HCT116 (cell line): ENCODE results near the gene YARS2. TPM values are rescaled to one million over a fixed set of nuclear protein-coding genes. Genes with fewer than 3 reads are reported as not detected.
"Not testable (repeated sequence)": the region's sequence is repeated elsewhere in the genome, so short reads cannot be mapped to it uniquely, and the experiment has no call there.

Experiments used
- ATAC-seq: fragments of 200-7000 bp; cut with Tn5 transposase; 2 replicates; pipeline ENCODE4 v1.9.1; 2020; ENCODE audit warnings: mild to moderate bottlenecking, moderate library complexity
- BruUV-seq: library from RNA; stranded (reverse); fragments of 400-500 nt; replicated peaks from 2 replicates; lab custom pipeline; 2021; lab: Mats Ljungman, UMichigan
- CTCF ChIA-PET: fragments of 300-600 bp; sonication (Branson Sonifier 250); formaldehyde crosslinking; loops from one replicate; lab custom pipeline; 2021; ENCODE audit warnings: antibody characterized with exemption; lab: Charles Lee
- POLR2A ChIA-PET: fragments of 300-600, 350-600 bp; sonication (Branson Sonifier 250); formaldehyde crosslinking; loops from one replicate; lab custom pipeline; 2021; ENCODE audit warnings: antibody characterized with exemption; lab: Charles Lee
- RAD21 ChIA-PET, 2 experiments: fragments of 300-600 bp; sonication (Branson Sonifier 250); formaldehyde crosslinking; loops; one replicate each; lab custom pipeline; 2023; ENCODE audit warnings: low total read pairs in 2 of 2; ENCODE audit not compliant: uncharacterized antibody in 2 of 2, unreplicated experiment in 2 of 2, low non-redundant PET in 1 of 2; lab: Charles Lee
- DNase-seq: peaks from one replicate; pipeline ENCODE4 v3.0.0-alpha.2; 2010; ENCODE audit warnings: low read depth, low spot score
- H2AFZ ChIP-seq: fragments of 200-600 bp; shearing (Covaris generic), sonication (generic); 2 replicates; pipeline ENCODE4 v1.6.1; 2017; ENCODE audit warnings: low read depth, mixed run types, mixed read lengths, antibody characterized with exemption, low read length; ENCODE audit not compliant: poor library complexity, severe bottlenecking
- H3K27ac ChIP-seq: 2 replicates; pipeline ENCODE4 v1.5.1; 2012; ENCODE audit warnings: low read depth, low read length
- H3K27me3 ChIP-seq: fragments of 200-600 bp; sonication (generic); 2 replicates; pipeline ENCODE4 v1.6.1; 2016; ENCODE audit warnings: mixed run types, low read length, mixed read lengths; ENCODE audit not compliant: insufficient read depth
- H3K36me3 ChIP-seq, 2 experiments: fragments of 200-500 bp in 1 of 2; fragments of 200-600 bp in 1 of 2; sonication (Bioruptor generic) in 1 of 2; sonication (generic) in 1 of 2; 2 replicates each; pipeline versions ENCODE4 v1.5.1 to v1.6.1; 2014 to 2016; ENCODE audit warnings: low read length in 2 of 2, inconsistent platforms in 1 of 2, mixed read lengths in 1 of 2, mixed run types in 1 of 2; ENCODE audit not compliant: insufficient read depth in 2 of 2, control insufficient read depth in 1 of 2
- H3K4me1 ChIP-seq, 2 experiments: fragments of 200-600 bp in 1 of 2; sonication (generic) in 1 of 2; 2 replicates each; pipeline versions ENCODE4 v1.5.1 to v1.6.1; 2012 to 2017; ENCODE audit warnings: low read length in 2 of 2, inconsistent platforms in 1 of 2, mild to moderate bottlenecking in 1 of 2, mixed read lengths in 1 of 2, mixed run types in 1 of 2, moderate library complexity in 1 of 2; ENCODE audit not compliant: insufficient read depth in 2 of 2, control insufficient read depth in 1 of 2
- H3K4me2 ChIP-seq: fragments of 200-600 bp; sonication (generic); 2 replicates; pipeline ENCODE4 v1.6.1; 2017; ENCODE audit warnings: mixed run types, low read length, mixed read lengths
- H3K4me3 ChIP-seq, 2 experiments: fragments of 200-600 bp in 1 of 2; sonication (generic) in 1 of 2; replicated peaks in 1 of 2; 2 replicates each; pipeline ENCODE4 v1.5.1; 2011 to 2016; ENCODE audit warnings: low read length in 2 of 2, control low read depth in 1 of 2, low read depth in 1 of 2, mild to moderate bottlenecking in 1 of 2, mixed read lengths in 1 of 2, mixed run types in 1 of 2
- H3K79me2 ChIP-seq: fragments of 200-600 bp; sonication (generic); 2 replicates; pipeline ENCODE4 v1.6.1; 2017; ENCODE audit warnings: mild to moderate bottlenecking, mixed run types, low read length, moderate library complexity, mixed read lengths; ENCODE audit not compliant: insufficient read depth
- H3K9ac ChIP-seq: fragments of 200-600 bp; sonication (generic); 2 replicates; pipeline ENCODE4 v1.6.1; 2016; ENCODE audit warnings: low read length, mixed read lengths
- H3K9me2 ChIP-seq: fragments of 200-600 bp; sonication (generic), shearing (Covaris generic); 2 replicates; pipeline ENCODE4 v1.6.1; 2017; ENCODE audit warnings: mixed run types, mild to moderate bottlenecking, moderate library complexity; ENCODE audit not compliant: insufficient read depth
- H3K9me3 ChIP-seq, 2 experiments: fragments of 200-500 bp in 1 of 2; fragments of 200-600 bp in 1 of 2; sonication (Bioruptor generic) in 1 of 2; sonication (generic) in 1 of 2; 2 replicates each; pipeline ENCODE4 v1.6.1; 2014 to 2017; ENCODE audit warnings: low read length in 2 of 2, mixed read lengths in 2 of 2, inconsistent platforms in 1 of 2, low read depth in 1 of 2, mild to moderate bottlenecking in 1 of 2, mixed run types in 1 of 2, moderate library complexity in 1 of 2; ENCODE audit not compliant: control insufficient read depth in 1 of 2, insufficient read depth in 1 of 2
- H4K20me1 ChIP-seq: fragments of 200-600 bp; sonication (generic), shearing (Covaris generic); 2 replicates; pipeline ENCODE4 v1.6.1; 2017; ENCODE audit warnings: mixed run types, mild to moderate bottlenecking, moderate library complexity; ENCODE audit not compliant: insufficient read depth
- ATF3 ChIP-seq: IDR thresholded peaks from 2 replicates; pipeline ENCODE4 v1.6.1; 2012
- CEBPB ChIP-seq: IDR thresholded peaks from 2 replicates; pipeline ENCODE4 v1.6.1; 2012; ENCODE audit warnings: low read depth
- CTCF ChIP-seq, 3 experiments: fragments of 200-600 bp in 1 of 3; sonication (generic) in 1 of 3; IDR thresholded peaks in 2 of 3; conservative IDR thresholded peaks in 1 of 3; 2 replicates each; pipeline ENCODE4 v1.5.1; 2012 to 2017; ENCODE audit warnings: low read depth in 2 of 3, low read length in 2 of 3, antibody characterized with exemption in 1 of 3, borderline replicate concordance in 1 of 3, control low read depth in 1 of 3, mild to moderate bottlenecking in 1 of 3, mixed read lengths in 1 of 3, mixed run types in 1 of 3, moderate library complexity in 1 of 3; ENCODE audit not compliant: insufficient read depth in 1 of 3
- ELF1 ChIP-seq: IDR thresholded peaks from 2 replicates; pipeline ENCODE4 v1.6.1; 2012; ENCODE audit warnings: low read depth, borderline replicate concordance
- EZH2 ChIP-seq: fragments of 200-600 bp; sonication (generic); IDR thresholded peaks from 2 replicates; pipeline ENCODE4 v1.6.1; 2017; ENCODE audit warnings: antibody characterized with exemption, mixed run types
- EZH2phosphoT487 ChIP-seq: fragments of 200-600 bp; IDR thresholded peaks from 2 replicates; pipeline ENCODE4 v1.6.1; 2018; ENCODE audit warnings: antibody characterized with exemption, borderline replicate concordance
- FOSL1 ChIP-seq: IDR thresholded peaks from 2 replicates; pipeline ENCODE4 v1.6.1; 2012; ENCODE audit warnings: low read depth
- MAX ChIP-seq: IDR thresholded peaks from 2 replicates; pipeline ENCODE4 v1.6.1; 2012
- POLR2A ChIP-seq: IDR thresholded peaks from 2 replicates; pipeline ENCODE4 v1.7.0; 2011; ENCODE audit warnings: borderline replicate concordance; ENCODE audit not compliant: insufficient read depth, insufficient read length; ENCODE audit errors: extremely low read depth
- POLR2AphosphoS5 ChIP-seq: IDR thresholded peaks from 2 replicates; pipeline ENCODE4 v1.6.1; 2011; ENCODE audit warnings: mild to moderate bottlenecking, low read depth, low read length, moderate library complexity
- RAD21 ChIP-seq: IDR thresholded peaks from 2 replicates; pipeline ENCODE4 v1.6.1; 2012; ENCODE audit warnings: low read depth, mild to moderate bottlenecking
- REST ChIP-seq: IDR thresholded peaks from 2 replicates; pipeline ENCODE4 v1.6.1; 2012; ENCODE audit warnings: low read depth
- SIN3A ChIP-seq: IDR thresholded peaks from 2 replicates; pipeline ENCODE4 v1.6.1; 2012; ENCODE audit warnings: low read depth
- SP1 ChIP-seq: IDR thresholded peaks from 2 replicates; pipeline ENCODE4 v1.6.1; 2012; ENCODE audit warnings: low read depth
- TCF7L2 ChIP-seq: IDR thresholded peaks from 2 replicates; pipeline ENCODE4 v1.7.0; 2011; ENCODE audit warnings: borderline replicate concordance, inconsistent platforms; ENCODE audit not compliant: insufficient read depth, insufficient read length; ENCODE audit errors: extremely low read depth
- ZFX ChIP-seq: fragments of 450-650 bp; IDR thresholded peaks from 2 replicates; pipeline ENCODE4 v1.6.1; 2017
- intact Hi-C: fragments of 100-400 bp; cut with micrococcal nuclease; formaldehyde crosslinking; loops from 2 replicates; pipeline ENCODE4 v1.10.0; 2022
- total RNA-seq: library from RNA; stranded (reverse); gene quantifications from one replicate; pipeline ENCODE4 v1.2.1, GENCODE V29; 2021; ENCODE audit not compliant: unreplicated experiment

YARS2 gene
- total RNA-seq, 1 experiment from 2014 or later: 26.7 TPM

GRCh38 chr12:32725308-32725707 lies 30.4 kb downstream of the YARS2 start:
- RAD21 ChIA-PET, H3K79me2 ChIP-seq, H3K27ac ChIP-seq, H2AFZ ChIP-seq, H4K20me1 ChIP-seq, H3K4me1 ChIP-seq, ATAC-seq, POLR2A ChIA-PET, H3K9ac ChIP-seq, H3K36me3 ChIP-seq, H3K27me3 ChIP-seq, intact Hi-C loops, H3K4me2 ChIP-seq, H3K9me2 ChIP-seq, BruUV-seq, DNase-seq, H3K4me3 ChIP-seq, H3K9me3 ChIP-seq: not testable (repeated sequence)
- CTCF ChIA-PET: interaction anchor here (1.2 kb wide), 1 partner anchor 30 kb away, joined by 3 read pairs; the partner anchor contains the start of gene YARS2

- ChIA-PET RAD21 (no interaction called here), CTCF (no interaction called here), POLR2A (no interaction called here)
- Histone ChIP-seq H3K9me3 (no peaks in the 10 kb centered on the region), H3K36me3 (peaks cover 6 to 9% of the 10 kb centered on the region in 2 experiments; a peak in 3 of 4 replicates), H3K27ac (no peak overlapping the region), H3K9ac (no peak overlapping the region), H2AFZ (no peak overlapping the region), H4K20me1 (no peaks in the 10 kb centered on the region), H3K27me3 (no peaks in the 10 kb centered on the region), H3K79me2 (no peaks in the 10 kb centered on the region), H3K4me1 (no peaks in the 10 kb centered on the region), H3K4me2 (no peak overlapping the region), H3K4me3 (no peak overlapping the region), H3K9me2 (no peaks in the 10 kb centered on the region)
- ATAC-seq: no peak
- BruUV-seq: no TSS peak
- intact Hi-C loops: no loop called here
- no peak for DNase-seq
- no peak for TF ChIP-seq ELF1
- no peak for TF ChIP-seq ZFX
- TF ChIP-seq EZH2phosphoT487: no peak
- TF ChIP-seq POLR2A: no peak
- no peak for TF ChIP-seq EZH2
- TF ChIP-seq CTCF (IDR thresholded peaks at IDR 0.05 in 2 of 3, conservative IDR thresholded peaks at IDR 0.05 in 1 of 3; ENCODE audit: borderline replicate concordance in 1 of 3, insufficient read depth in 1 of 3, low read depth in 2 of 3, low read length in 2 of 3): no peak
- TF ChIP-seq RAD21: no peak
- no peak for TF ChIP-seq MAX
- no peak for TF ChIP-seq SIN3A
- no peak for TF ChIP-seq REST
- TF ChIP-seq SP1: no peak
- TF ChIP-seq FOSL1: no peak
- TF ChIP-seq CEBPB: no peak
- TF ChIP-seq ATF3: no peak
- no peak for TF ChIP-seq TCF7L2
- TF ChIP-seq POLR2AphosphoS5: no peak
These were observed 36.8 kb downstream of the YARS2 start for GRCh38 chr12:32718926-32719325.
